Right lung (tissue), 10 donors: Measurements from ENCODE around the gene TMEM89. TPM values are rescaled to one million over a fixed set of nuclear protein-coding genes. Genes with fewer than 3 reads are reported as not detected.

Experiments used
- DNase-seq, 2 donors: peaks; one replicate each; pipeline ENCODE4 v3.0.0-alpha.2; 2013
- long read RNA-seq, 8 donors: transcript quantifications; one replicate each; lab custom pipeline, GENCODE V29; 2026
- polyA plus RNA-seq, 5 donors: library from polyadenylated mRNA; unstranded; fragments of 120-200 nt; gene quantifications; one replicate each; pipeline versions ENCODE4 v1.2.1 to v1.2.3, GENCODE V29; 2013; ENCODE audit warnings: inconsistent platforms in 1 of 5, low replicate concordance in 1 of 5; ENCODE audit not compliant: insufficient read length in 5 of 5, insufficient read depth in 1 of 5

The TMEM89 gene
- under 1 TPM in 1 of 5 donors, not detected in 4; 0.24 TPM for polyA plus RNA-seq
- long read RNA-seq, donor 1 = 0 reads
- long read RNA-seq, donor 2 = 0 reads
- long read RNA-seq, donor 3 = 0 reads
- long read RNA-seq, donor 4 = 0 reads
- long read RNA-seq, donor 5 = 0 reads
- long read RNA-seq, donor 6 = 0 reads
- long read RNA-seq, donor 7 = 0 reads
- long read RNA-seq, donor 8 = 0 reads

GRCh38 chr3:48621461-48621869, at the start of gene TMEM89:
Gene TMEM89 (minus strand): TSS chr3:48621769. CDS start chr3:48621756, 13 bp downstream.
- DNase-seq = no peak

GRCh38 chr3:48664929-48665328, 43.4 kb upstream of the TMEM89 start:
- no peak for DNase-seq

- DNase-seq = no peak
Observed at GRCh38 chr3:48664313-48664644, 42.7 kb upstream of the TMEM89 start.

- DNase-seq = peak; percentile 75 to 78
Observed at GRCh38 chr3:48663489-48664312, 42.1 kb upstream of the TMEM89 start.

GRCh38 chr3:48662753-48663488, 41.4 kb upstream of the TMEM89 start, which contains the start of gene CELSR3:
Gene CELSR3 (minus strand): TSS chr3:48662886. CDS start chr3:48662634, 252 bp downstream.
- peak in 1 of 2 donors; percentile 35 for DNase-seq

GRCh38 chr3:48662145-48662752, 40.7 kb upstream of the TMEM89 start:
- DNase-seq = no peak

- peak; percentile 68 to 70 for DNase-seq
Observed at GRCh38 chr3:48661501-48662144, 40.1 kb upstream of the TMEM89 start.

- no peak for DNase-seq
Observed at GRCh38 chr3:48660800-48661400, 39.3 kb upstream of the TMEM89 start.

- no peak for DNase-seq
Observed at GRCh38 chr3:48656841-48657281, 35.3 kb upstream of the TMEM89 start.

GRCh38 chr3:48656061-48656840, 34.7 kb upstream of the TMEM89 start:
- DNase-seq = peak; percentile 61 to 74

GRCh38 chr3:48655606-48656005, 34.0 kb upstream of the TMEM89 start:
- no peak for DNase-seq

- no peak for DNase-seq
Observed at GRCh38 chr3:48655063-48655462, 33.5 kb upstream of the TMEM89 start.

GRCh38 chr3:48652923-48653715, 31.6 kb upstream of the TMEM89 start:
- no peak for DNase-seq

GRCh38 chr3:48651771-48652170, 30.2 kb upstream of the TMEM89 start:
- no peak for DNase-seq

- DNase-seq = no peak
Observed at GRCh38 chr3:48650723-48651122, 29.2 kb upstream of the TMEM89 start.

- no peak for DNase-seq
Observed at GRCh38 chr3:48648188-48648850, 26.8 kb upstream of the TMEM89 start.

- no peak for DNase-seq
Observed at GRCh38 chr3:48647714-48648113, 26.1 kb upstream of the TMEM89 start.

GRCh38 chr3:48644898-48645760, 23.6 kb upstream of the TMEM89 start:
- no peak for DNase-seq
